Kasumi-1 (cell line): Measurements from ENCODE around the gene CTTN.

Experiments
- DNase-seq, 2 experiments: peaks; one replicate each; lab custom pipeline; 2025; lab: John Stamatoyannopoulos, UW

CTTN gene

GRCh38 chr11:70473873-70474690 lies 75.8 kb downstream of the CTTN start:
- DNase-seq: no peak

- DNase-seq: no peak
Measured at GRCh38 chr11:70474710-70475109, 76.4 kb downstream of the CTTN start.

- DNase-seq: no peak
Measured at GRCh38 chr11:70476669-70477068, 78.3 kb downstream of the CTTN start.

- no peak for DNase-seq
Measured at GRCh38 chr11:70477176-70477575, 78.8 kb downstream of the CTTN start.

GRCh38 chr11:70477609-70478008 lies 79.3 kb downstream of the CTTN start:
- DNase-seq: no peak

- no peak for DNase-seq
Measured at GRCh38 chr11:70478166-70478890, 80.0 kb downstream of the CTTN start.

GRCh38 chr11:70480711-70481110 lies 82.4 kb downstream of the CTTN start:
- DNase-seq: no peak

GRCh38 chr11:70481625-70482528 lies 83.5 kb downstream of the CTTN start:
- DNase-seq: no peak

- DNase-seq: no peak
Measured at GRCh38 chr11:70482529-70482917, 84.2 kb downstream of the CTTN start.

- no peak for DNase-seq
Measured at GRCh38 chr11:70483077-70483861, 84.9 kb downstream of the CTTN start.

GRCh38 chr11:70483917-70484316 lies 85.6 kb downstream of the CTTN start:
- no peak for DNase-seq

- DNase-seq: no peak
Measured at GRCh38 chr11:70485326-70486025, 87.1 kb downstream of the CTTN start.

- no peak for DNase-seq
Measured at GRCh38 chr11:70486026-70486415, 87.7 kb downstream of the CTTN start.
